SK-N-SH (cell line): ENCODE measurements around the gene ADGRA1. TPM values are rescaled to one million over a fixed set of nuclear protein-coding genes. Genes with fewer than 3 reads are reported as not detected.

Source experiments
- CTCF ChIA-PET: fragments of 300-600, 350-600 bp; formaldehyde crosslinking; extraction: SDS; loops from one replicate; lab custom pipeline; 2021; lab: Yijun Ruan, JAX
- POLR2A ChIA-PET: fragments of 350-600 bp; sonication (Branson Sonifier 250); formaldehyde crosslinking; extraction: SDS; loops from one replicate; lab custom pipeline; 2020; ENCODE audit warnings: antibody characterized with exemption, inconsistent platforms; lab: Yijun Ruan, JAX
- DNase-seq: peaks from one replicate; pipeline ENCODE4 v3.0.0; 2012
- H2AFZ ChIP-seq: fragments of 200-600 bp; sonication (generic); 2 replicates; pipeline ENCODE4 v1.8.1; 2016; ENCODE audit warnings: antibody characterized with exemption, mild to moderate bottlenecking, low read depth
- H3F3A ChIP-seq: fragments of 200-600 bp; sonication (generic); replicated peaks from 2 replicates; pipeline ENCODE3; 2016; ENCODE audit warnings: antibody characterized with exemption, mild to moderate bottlenecking; ENCODE audit not compliant: insufficient read depth
- H3K27ac ChIP-seq, 2 experiments: fragments of 200-500 bp in 1 of 2; fragments of 200-600 bp in 1 of 2; sonication (Bioruptor generic) in 1 of 2; sonication (generic), shearing (Covaris generic) in 1 of 2; 2 replicates each; pipeline versions ENCODE4 v1.5.1 to v1.6.1; 2014 to 2016; ENCODE audit warnings: low read depth in 2 of 2, inconsistent platforms in 1 of 2, low read length in 1 of 2, mild to moderate bottlenecking in 1 of 2, mixed read lengths in 1 of 2
- H3K27me3 ChIP-seq: fragments of 200-600 bp; sonication (generic), shearing (Covaris generic); 2 replicates; pipeline ENCODE4 v1.6.1; 2016; ENCODE audit warnings: mixed run types; ENCODE audit not compliant: insufficient read depth
- H3K36me3 ChIP-seq, 2 experiments: fragments of 200-500 bp in 1 of 2; fragments of 200-600 bp in 1 of 2; sonication (Bioruptor generic) in 1 of 2; sonication (generic) in 1 of 2; replicated peaks in 1 of 2; 2 replicates each; pipeline versions ENCODE3 to v1.5.1; 2014 to 2016; ENCODE audit warnings: low read length in 1 of 2, mild to moderate bottlenecking in 1 of 2; ENCODE audit not compliant: insufficient read depth in 2 of 2, control insufficient read depth in 1 of 2
- H3K4me1 ChIP-seq, 2 experiments: fragments of 200-500 bp in 1 of 2; fragments of 200-600 bp in 1 of 2; sonication (Bioruptor generic) in 1 of 2; sonication (generic), shearing (Covaris generic) in 1 of 2; 2 replicates each; pipeline versions ENCODE4 v1.5.1 to v1.6.1; 2014 to 2016; ENCODE audit warnings: low read depth in 1 of 2, low read length in 1 of 2, mixed run types in 1 of 2; ENCODE audit not compliant: insufficient read depth in 2 of 2, control insufficient read depth in 1 of 2
- H3K4me2 ChIP-seq: fragments of 200-600 bp; sonication (generic), shearing (Covaris generic); 2 replicates; pipeline ENCODE4 v1.6.1; 2017; ENCODE audit warnings: mixed run types
- H3K4me3 ChIP-seq, 2 experiments: fragments of 200-500 bp in 1 of 2; fragments of 200-600 bp in 1 of 2; sonication (Bioruptor generic) in 1 of 2; sonication (generic), shearing (Covaris generic) in 1 of 2; 2 replicates each; pipeline versions ENCODE4 v1.5.1 to v1.8.1; 2014 to 2016; ENCODE audit warnings: low read depth in 2 of 2, inconsistent platforms in 1 of 2, low read length in 1 of 2, mild to moderate bottlenecking in 1 of 2, mixed read lengths in 1 of 2, moderate library complexity in 1 of 2
- H3K79me2 ChIP-seq: fragments of 200-600 bp; sonication (generic); 2 replicates; pipeline ENCODE4 v1.8.1; 2017; ENCODE audit warnings: mild to moderate bottlenecking; ENCODE audit not compliant: insufficient read depth
- H3K9ac ChIP-seq: fragments of 200-600 bp; sonication (generic); 2 replicates; pipeline ENCODE4 v1.6.1; 2017; ENCODE audit warnings: mixed run types
- H3K9me2 ChIP-seq: fragments of 200-600 bp; sonication (generic); 2 replicates; pipeline ENCODE4 v1.6.1; 2017; ENCODE audit warnings: mixed run types
- H3K9me3 ChIP-seq: fragments of 200-600 bp; sonication (generic); 2 replicates; pipeline ENCODE4 v1.6.1; 2017; ENCODE audit warnings: mixed run types, mild to moderate bottlenecking, moderate library complexity
- H4K20me1 ChIP-seq: fragments of 200-600 bp; sonication (generic); 2 replicates; pipeline ENCODE4 v1.6.1; 2017; ENCODE audit warnings: mild to moderate bottlenecking, mixed run types; ENCODE audit not compliant: insufficient read depth
- ELF1 ChIP-seq: IDR thresholded peaks from 2 replicates; pipeline ENCODE4 v1.4.0; 2012
- EP300 ChIP-seq, 2 experiments: IDR thresholded peaks; 2 replicates each; pipeline versions ENCODE4 v1.4.0 to v1.6.1; 2012; ENCODE audit warnings: borderline replicate concordance in 1 of 2, low read depth in 1 of 2, low read length in 1 of 2
- FOSL2 ChIP-seq: IDR thresholded peaks from 2 replicates; pipeline ENCODE4 v1.4.0; 2012; ENCODE audit warnings: low read depth, mild to moderate bottlenecking, moderate library complexity, borderline replicate concordance
- GATA2 ChIP-seq: sonication (generic); formaldehyde crosslinking; IDR thresholded peaks from 2 replicates; pipeline ENCODE4 v1.5.0; 2020; ENCODE audit warnings: mild to moderate bottlenecking, missing genetic modification reagents
- MEF2A ChIP-seq: IDR thresholded peaks from 2 replicates; pipeline ENCODE4 v1.4.0; 2012; ENCODE audit warnings: low read depth, borderline replicate concordance
- NFIC ChIP-seq: IDR thresholded peaks from 2 replicates; pipeline ENCODE4 v1.4.0; 2012; ENCODE audit warnings: borderline replicate concordance
- NRF1 ChIP-seq: IDR thresholded peaks from 2 replicates; pipeline ENCODE4 v1.6.1; 2012; ENCODE audit warnings: low read depth, mild to moderate bottlenecking, low read length
- RAD21 ChIP-seq: IDR thresholded peaks from 2 replicates; pipeline ENCODE4 v1.6.1; 2012; ENCODE audit warnings: mild to moderate bottlenecking, low read length
- RFX5 ChIP-seq: IDR thresholded peaks from 2 replicates; pipeline ENCODE4 v1.6.1; 2012; ENCODE audit warnings: mild to moderate bottlenecking, improper control_type of control experiment, low read length
- RXRA ChIP-seq: IDR thresholded peaks from 2 replicates; pipeline ENCODE4 v1.4.0; 2012; ENCODE audit warnings: low read depth, mild to moderate bottlenecking, borderline replicate concordance
- SIN3A ChIP-seq: IDR thresholded peaks from 2 replicates; pipeline ENCODE4 v1.6.1; 2012; ENCODE audit warnings: low read depth, mild to moderate bottlenecking, low read length, moderate library complexity, borderline replicate concordance
- SMC3 ChIP-seq: IDR thresholded peaks from 2 replicates; pipeline ENCODE4 v1.6.1; 2012; ENCODE audit warnings: low read depth, low read length, improper control_type of control experiment
- TAF1 ChIP-seq: IDR thresholded peaks from 2 replicates; pipeline ENCODE4 v1.6.1; 2012; ENCODE audit warnings: low read depth, mild to moderate bottlenecking, low read length, moderate library complexity, borderline replicate concordance
- TEAD4 ChIP-seq: IDR thresholded peaks from 2 replicates; pipeline ENCODE4 v1.4.0; 2012; ENCODE audit warnings: mild to moderate bottlenecking, borderline replicate concordance; ENCODE audit not compliant: insufficient read depth
- WGBS: methylation state at CpG from one replicate; pipeline ENCODE4 v1.1.6; 2017; ENCODE audit warnings: low lambda C conversion rate; 5-methylcytosine and 5-hydroxymethylcytosine counted together
- polyA plus RNA-seq, 3 experiments: library from polyadenylated mRNA; depleted of rRNA; stranded (reverse); fragments of >200 nt; gene quantifications; 2 replicates each; pipeline ENCODE4 v1.2.3, GENCODE V29; 2012
- TF ChIP-seq, protein P1 (sequence below): IDR thresholded peaks from 2 replicates; pipeline ENCODE4 v1.4.0; 2012; ENCODE audit warnings: low read depth, borderline replicate concordance
- TF ChIP-seq, protein P2 (sequence below): fragments of 200-600 bp; sonication (generic); IDR thresholded peaks from 2 replicates; pipeline ENCODE4 v1.6.1; 2017; ENCODE audit warnings: antibody characterized with exemption, mild to moderate bottlenecking, moderate library complexity
- TF ChIP-seq, protein P3 (sequence below): IDR thresholded peaks from 2 replicates; pipeline ENCODE4 v1.4.0; 2012; ENCODE audit warnings: low read depth
- TF ChIP-seq, protein P4 (sequence below): IDR thresholded peaks from 2 replicates; pipeline ENCODE4 v1.4.0; 2012; ENCODE audit warnings: low read depth, borderline replicate concordance

Gene ADGRA1
- polyA plus RNA-seq, 1 of the 3 experiments (the other 2 are of a cell fraction) = not detected

DNA sequence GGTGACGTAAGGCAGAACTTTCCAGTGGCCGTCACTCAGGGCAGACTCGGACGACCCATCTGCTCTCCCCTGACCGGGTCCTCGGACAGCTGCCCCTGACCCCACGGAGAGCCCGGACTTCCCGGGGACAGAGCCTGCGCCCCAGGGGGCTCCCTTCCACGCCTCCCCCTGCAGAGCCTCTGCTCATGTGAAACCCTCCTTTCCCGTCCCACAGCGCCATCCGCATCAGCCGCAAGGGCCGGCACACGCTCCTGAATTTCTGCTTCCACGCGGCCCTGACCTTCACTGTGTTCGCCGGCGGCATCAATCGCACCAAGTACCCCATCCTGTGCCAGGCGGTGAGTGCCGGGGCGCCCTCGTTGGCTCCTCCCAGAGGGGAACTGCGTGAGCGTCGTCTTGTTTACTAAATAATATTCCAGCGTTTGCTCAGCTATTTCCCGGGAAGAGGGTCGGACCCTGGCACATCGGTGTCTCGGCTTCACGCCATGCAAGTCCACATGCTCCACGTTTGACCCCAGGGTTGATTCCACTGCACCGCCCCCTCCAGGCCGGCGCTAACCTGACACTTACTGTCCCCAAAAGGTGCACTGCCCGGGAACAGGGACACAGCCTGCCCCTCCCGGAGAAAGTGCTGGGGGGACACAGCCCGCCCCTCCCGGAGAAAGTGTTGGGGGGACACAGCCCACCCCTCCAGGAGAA, 10.9 kb downstream of the ADGRA1 start:
- H3F3A ChIP-seq = no peaks in the 10 kb centered on the region
- no peak overlapping the region for H3K4me2 ChIP-seq
- H3K27me3 ChIP-seq = no peaks in the 10 kb centered on the region
- H3K4me1 ChIP-seq = no peaks in the 10 kb centered on the region
- no peaks in the 10 kb centered on the region for H3K36me3 ChIP-seq
- no peak overlapping the region for H3K27ac ChIP-seq
- DNase-seq = no peak
- H3K9me2 ChIP-seq = no peaks in the 10 kb centered on the region
- no peak overlapping the region for H3K9ac ChIP-seq
- H4K20me1 ChIP-seq = no peaks in the 10 kb centered on the region
- ChIA-PET CTCF (interaction anchor here (0.8 to 1.5 kb wide), 3 partner anchors 22 to 160 kb away, joined by 3 read pairs; no protein-coding TSS in a partner anchor), POLR2A (no interaction called here)
- TF ChIP-seq, protein P1, sequence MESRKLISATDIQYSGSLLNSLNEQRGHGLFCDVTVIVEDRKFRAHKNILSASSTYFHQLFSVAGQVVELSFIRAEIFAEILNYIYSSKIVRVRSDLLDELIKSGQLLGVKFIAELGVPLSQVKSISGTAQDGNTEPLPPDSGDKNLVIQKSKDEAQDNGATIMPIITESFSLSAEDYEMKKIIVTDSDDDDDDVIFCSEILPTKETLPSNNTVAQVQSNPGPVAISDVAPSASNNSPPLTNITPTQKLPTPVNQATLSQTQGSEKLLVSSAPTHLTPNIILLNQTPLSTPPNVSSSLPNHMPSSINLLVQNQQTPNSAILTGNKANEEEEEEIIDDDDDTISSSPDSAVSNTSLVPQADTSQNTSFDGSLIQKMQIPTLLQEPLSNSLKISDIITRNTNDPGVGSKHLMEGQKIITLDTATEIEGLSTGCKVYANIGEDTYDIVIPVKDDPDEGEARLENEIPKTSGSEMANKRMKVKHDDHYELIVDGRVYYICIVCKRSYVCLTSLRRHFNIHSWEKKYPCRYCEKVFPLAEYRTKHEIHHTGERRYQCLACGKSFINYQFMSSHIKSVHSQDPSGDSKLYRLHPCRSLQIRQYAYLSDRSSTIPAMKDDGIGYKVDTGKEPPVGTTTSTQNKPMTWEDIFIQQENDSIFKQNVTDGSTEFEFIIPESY = no peak
- TF ChIP-seq MEF2A (no peak), EP300 (IDR thresholded peaks at IDR 0.05; ENCODE audit: borderline replicate concordance in 1 of 2, low read depth in 1 of 2, low read length in 1 of 2) (no peak), RAD21 (no peak), NFIC (no peak), ELF1 (no peak), GATA2 (CRISPR knock-in tag) (no peak), SIN3A (no peak), TAF1 (no peak), SMC3 (no peak), RXRA (no peak), TEAD4 (no peak), FOSL2 (no peak), RFX5 (no peak), NRF1 (no peak)
- TF ChIP-seq, protein P2, sequence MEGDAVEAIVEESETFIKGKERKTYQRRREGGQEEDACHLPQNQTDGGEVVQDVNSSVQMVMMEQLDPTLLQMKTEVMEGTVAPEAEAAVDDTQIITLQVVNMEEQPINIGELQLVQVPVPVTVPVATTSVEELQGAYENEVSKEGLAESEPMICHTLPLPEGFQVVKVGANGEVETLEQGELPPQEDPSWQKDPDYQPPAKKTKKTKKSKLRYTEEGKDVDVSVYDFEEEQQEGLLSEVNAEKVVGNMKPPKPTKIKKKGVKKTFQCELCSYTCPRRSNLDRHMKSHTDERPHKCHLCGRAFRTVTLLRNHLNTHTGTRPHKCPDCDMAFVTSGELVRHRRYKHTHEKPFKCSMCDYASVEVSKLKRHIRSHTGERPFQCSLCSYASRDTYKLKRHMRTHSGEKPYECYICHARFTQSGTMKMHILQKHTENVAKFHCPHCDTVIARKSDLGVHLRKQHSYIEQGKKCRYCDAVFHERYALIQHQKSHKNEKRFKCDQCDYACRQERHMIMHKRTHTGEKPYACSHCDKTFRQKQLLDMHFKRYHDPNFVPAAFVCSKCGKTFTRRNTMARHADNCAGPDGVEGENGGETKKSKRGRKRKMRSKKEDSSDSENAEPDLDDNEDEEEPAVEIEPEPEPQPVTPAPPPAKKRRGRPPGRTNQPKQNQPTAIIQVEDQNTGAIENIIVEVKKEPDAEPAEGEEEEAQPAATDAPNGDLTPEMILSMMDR = no peak
- TF ChIP-seq, protein P3, sequence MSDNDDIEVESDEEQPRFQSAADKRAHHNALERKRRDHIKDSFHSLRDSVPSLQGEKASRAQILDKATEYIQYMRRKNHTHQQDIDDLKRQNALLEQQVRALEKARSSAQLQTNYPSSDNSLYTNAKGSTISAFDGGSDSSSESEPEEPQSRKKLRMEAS = no peak
- TF ChIP-seq, protein P4, sequence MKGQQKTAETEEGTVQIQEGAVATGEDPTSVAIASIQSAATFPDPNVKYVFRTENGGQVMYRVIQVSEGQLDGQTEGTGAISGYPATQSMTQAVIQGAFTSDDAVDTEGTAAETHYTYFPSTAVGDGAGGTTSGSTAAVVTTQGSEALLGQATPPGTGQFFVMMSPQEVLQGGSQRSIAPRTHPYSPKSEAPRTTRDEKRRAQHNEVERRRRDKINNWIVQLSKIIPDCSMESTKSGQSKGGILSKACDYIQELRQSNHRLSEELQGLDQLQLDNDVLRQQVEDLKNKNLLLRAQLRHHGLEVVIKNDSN = no peak
- no peaks in the 10 kb centered on the region for H3K9me3 ChIP-seq
- no peak overlapping the region for H3K4me3 ChIP-seq
- no peak overlapping the region for H2AFZ ChIP-seq
- H3K79me2 ChIP-seq = no peaks in the 10 kb centered on the region
- 67% methylated on average over 27 of the region's 44 CpGs for WGBS
